Spinal cord (tissue), 10 donors: ENCODE measurements around the gene XPC. TPM values are rescaled to one million over a fixed set of nuclear protein-coding genes. Genes with fewer than 3 reads are reported as not detected.
"Not testable (repeated sequence)": the region's sequence is repeated elsewhere in the genome, so short reads cannot be mapped to it uniquely, and the experiment has no call there.

Experiments
- DNase-seq, 6 donors: peaks; one replicate each; pipeline versions ENCODE4 v3.0.0 to v3.0.0-alpha.2; 2013 to 2015; ENCODE audit warnings: low spot score in 6 of 6, low read depth in 4 of 6
- H3K27ac ChIP-seq: one replicate; pipeline ENCODE4 v1.5.1; 2013; ENCODE audit warnings: low read depth, low read length, control low read depth
- H3K27me3 ChIP-seq: one replicate; pipeline ENCODE4 v1.6.1; 2013; ENCODE audit warnings: low read length; ENCODE audit not compliant: control insufficient read depth, insufficient read depth
- H3K36me3 ChIP-seq: one replicate; pipeline ENCODE4 v1.6.1; 2013; ENCODE audit warnings: low read length; ENCODE audit not compliant: control insufficient read depth, insufficient read depth
- H3K4me1 ChIP-seq: one replicate; pipeline ENCODE4 v1.6.1; 2013; ENCODE audit warnings: low read length; ENCODE audit not compliant: control insufficient read depth, insufficient read depth
- H3K4me3 ChIP-seq: one replicate; pipeline ENCODE4 v1.5.1; 2013; ENCODE audit warnings: low read depth, low read length, control low read depth
- H3K9me3 ChIP-seq: one replicate; pipeline ENCODE4 v1.6.1; 2013; ENCODE audit warnings: low read length; ENCODE audit not compliant: control insufficient read depth, insufficient read depth
- WGBS: methylation state at CpG from one replicate; pipeline ENCODE4 v1.1.5; 2013; ENCODE audit warnings: missing lambda C conversion rate; ENCODE audit not compliant: insufficient coverage; 5-methylcytosine and 5-hydroxymethylcytosine counted together
- long read RNA-seq, 4 donors: transcript quantifications; one replicate each; lab custom pipeline, GENCODE V29; 2026
- polyA plus RNA-seq, 2 donors: library from polyadenylated mRNA; unstranded; fragments of 120-200 nt; gene quantifications; one replicate each; pipeline ENCODE4 v1.2.1, GENCODE V29; 2013; ENCODE audit not compliant: insufficient read length in 2 of 2
- total RNA-seq, 2 donors: library from RNA; depleted of rRNA in 1 of 2; stranded (reverse); fragments of 120-200 nt in 1 of 2; fragments of >200 nt in 1 of 2; gene quantifications; one replicate each; pipeline versions ENCODE4 v1.2.3 to v1.2.4, GENCODE V29; 2013 to 2014
- donor health status: healthy.

The XPC gene
- total RNA-seq (10 to 100 TPM; 14.7 to 32.6 TPM), polyA plus RNA-seq (10 to 100 TPM; 28.3 to 30.4 TPM)
- long read RNA-seq, donor 1, partial matches to known transcripts = 0 of 3 reads
- long read RNA-seq, donor 1, other reads (novel, unspliced or antisense) = 0 of 3 reads
- long read RNA-seq, donor 2, partial matches to known transcripts = 0 of 2 reads
- long read RNA-seq, donor 2, other reads (novel, unspliced or antisense) = 0 of 2 reads
- long read RNA-seq, donor 3, partial matches to known transcripts = 96 of 165 reads
- long read RNA-seq, donor 3, other reads (novel, unspliced or antisense) = 67 of 165 reads
- long read RNA-seq, donor 4, partial matches to known transcripts = 6 of 11 reads
- long read RNA-seq, donor 4, other reads (novel, unspliced or antisense) = 0 of 11 reads

GRCh38 chr3:14178247-14179113, at the start of gene XPC, which contains the start of gene LSM3:
TSS of gene XPC (minus strand) at chr3:14178601. CDS start at chr3:14178568, 33 bp downstream.
TSS of gene LSM3 (plus strand) at chr3:14178817. CDS start at chr3:14178861, 44 bp downstream.
- DNase-seq = peak; percentile 94 to 100 (median 98)
- H3K27ac ChIP-seq = peak within 1 kb of the TSS; percentile 93
- H3K36me3 ChIP-seq = no peaks in the 10 kb centered on the region
- peaks cover 5% of the 10 kb centered on the region for H3K4me1 ChIP-seq
- H3K27me3 ChIP-seq = no peaks in the 10 kb centered on the region
- H3K4me3 ChIP-seq = peak within 1 kb of the TSS; percentile 91
- H3K9me3 ChIP-seq = no peaks in the 10 kb centered on the region
- WGBS = under 1% methylated on average over 72 of the region's 78 CpGs

- Histone ChIP-seq H3K4me1 (no peaks in the 10 kb centered on the region), H3K27ac (no peak overlapping the region), H3K9me3 (no peaks in the 10 kb centered on the region), H3K36me3 (no peaks in the 10 kb centered on the region), H3K27me3 (no peaks in the 10 kb centered on the region), H3K4me3 (no peak overlapping the region)
- DNase-seq = no peak
- 67% methylated on average over 1 of the region's 1 CpG for WGBS
Measured at GRCh38 chr3:14227856-14228255, 49.5 kb upstream of the XPC start.

DNA sequence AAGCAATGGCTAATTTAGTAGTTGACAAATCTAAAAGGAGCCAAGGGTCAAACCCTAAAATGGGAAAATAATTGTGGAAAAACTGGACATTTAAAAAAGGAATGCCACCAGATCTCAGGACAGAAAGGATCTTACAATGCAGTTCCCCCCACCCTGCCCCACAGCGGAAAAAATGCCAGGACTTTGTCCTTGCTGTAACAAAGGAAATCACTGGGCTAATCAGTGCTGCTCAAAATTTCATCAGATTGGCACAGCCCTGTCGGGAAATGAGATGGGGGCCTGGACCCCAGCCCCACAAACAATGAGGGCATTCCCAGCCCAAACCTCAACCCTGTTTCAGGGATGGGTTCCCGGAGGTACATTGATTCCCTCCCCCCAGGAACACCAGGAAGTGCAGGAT, 48.0 kb upstream of the XPC start:
- H3K27ac ChIP-seq, H3K36me3 ChIP-seq, H3K4me3 ChIP-seq, H3K4me1 ChIP-seq, DNase-seq, H3K9me3 ChIP-seq, H3K27me3 ChIP-seq: not testable (repeated sequence)
- 83% methylated on average over 1 of the region's 3 CpGs for WGBS

DNA sequence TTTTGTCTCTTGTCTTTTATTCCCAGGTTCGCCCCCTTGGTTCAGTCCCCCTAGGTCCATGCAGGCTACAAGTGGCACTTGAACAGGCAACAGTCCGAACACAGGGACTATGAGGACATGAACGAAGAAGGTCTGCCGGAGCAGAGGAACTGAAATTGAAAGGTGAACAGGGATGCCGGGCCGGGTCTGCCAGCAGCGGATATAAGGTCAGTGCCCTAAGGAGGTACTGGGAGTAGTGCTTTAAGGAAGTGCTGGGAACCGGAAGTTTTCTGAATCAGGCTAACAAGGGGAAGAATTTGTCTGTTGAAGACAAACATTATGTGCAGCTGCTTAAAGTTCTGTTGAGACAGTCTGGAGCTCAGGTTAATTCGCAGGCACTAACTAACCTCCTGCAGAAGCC, 47.0 kb upstream of the XPC start:
- DNase-seq = no peak
- Histone ChIP-seq H3K27ac (no peak overlapping the region), H3K9me3 (peaks cover 2% of the 10 kb centered on the region), H3K27me3 (no peaks in the 10 kb centered on the region), H3K4me3 (no peak overlapping the region), H3K4me1 (no peaks in the 10 kb centered on the region), H3K36me3 (no peaks in the 10 kb centered on the region)
- WGBS = 79% methylated on average over 9 of the region's 9 CpGs

DNA sequence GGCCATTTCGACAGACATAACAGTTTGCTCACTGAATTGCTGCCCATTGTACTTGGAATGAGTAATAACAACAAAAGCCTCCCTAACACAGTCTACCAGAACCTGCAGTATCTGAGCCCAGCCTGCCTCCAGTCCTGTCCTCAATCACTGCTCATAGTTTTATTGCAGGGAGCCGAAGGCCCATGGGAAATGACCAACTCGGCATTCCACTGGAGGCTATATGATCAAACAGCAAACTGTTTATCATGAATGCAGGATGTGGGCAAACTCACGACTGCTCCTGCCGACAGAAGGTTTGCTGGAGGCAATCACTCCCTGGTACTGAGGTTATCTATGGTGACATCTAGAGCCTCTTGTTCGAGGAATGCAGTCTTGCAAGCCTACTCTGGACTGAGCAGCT, 46.5 kb upstream of the XPC start:
- WGBS = 74% methylated on average over 5 of the region's 6 CpGs
- H3K9me3 ChIP-seq = peaks cover 2% of the 10 kb centered on the region

GRCh38 chr3:14223595-14223994, 45.2 kb upstream of the XPC start:
- H3K27ac ChIP-seq = no peak overlapping the region
- H3K27me3 ChIP-seq = no peaks in the 10 kb centered on the region
- no peaks in the 10 kb centered on the region for H3K36me3 ChIP-seq
- no peaks in the 10 kb centered on the region for H3K4me1 ChIP-seq
- peaks cover 2% of the 10 kb centered on the region for H3K9me3 ChIP-seq
- no peak for DNase-seq
- WGBS = 60% methylated on average over 1 of the region's 1 CpG
- no peak overlapping the region for H3K4me3 ChIP-seq

More for the DNA sequence above, 46.5 kb upstream of the XPC start:
- no peak overlapping the region for H3K27ac ChIP-seq
- DNase-seq = no peak
- H3K27me3 ChIP-seq = no peaks in the 10 kb centered on the region
- no peak overlapping the region for H3K4me3 ChIP-seq
- H3K36me3 ChIP-seq = no peaks in the 10 kb centered on the region
- no peaks in the 10 kb centered on the region for H3K4me1 ChIP-seq

GRCh38 chr3:14222900-14223594, 44.6 kb upstream of the XPC start:
- Histone ChIP-seq H3K27me3 (no peaks in the 10 kb centered on the region), H3K4me3 (no peak overlapping the region), H3K36me3 (no peaks in the 10 kb centered on the region), H3K27ac (no peak overlapping the region), H3K4me1 (no peaks in the 10 kb centered on the region), H3K9me3 (peaks cover 2% of the 10 kb centered on the region)
- 82% methylated on average over 2 of the region's 3 CpGs for WGBS
- no peak for DNase-seq

- WGBS = no CpG with 5 or more reads among the region's 1 CpG
- DNase-seq = no peak
- H3K4me1 ChIP-seq = peaks cover 2% of the 10 kb centered on the region
Measured at GRCh38 chr3:14222457-14222856, 44.1 kb upstream of the XPC start.

DNA sequence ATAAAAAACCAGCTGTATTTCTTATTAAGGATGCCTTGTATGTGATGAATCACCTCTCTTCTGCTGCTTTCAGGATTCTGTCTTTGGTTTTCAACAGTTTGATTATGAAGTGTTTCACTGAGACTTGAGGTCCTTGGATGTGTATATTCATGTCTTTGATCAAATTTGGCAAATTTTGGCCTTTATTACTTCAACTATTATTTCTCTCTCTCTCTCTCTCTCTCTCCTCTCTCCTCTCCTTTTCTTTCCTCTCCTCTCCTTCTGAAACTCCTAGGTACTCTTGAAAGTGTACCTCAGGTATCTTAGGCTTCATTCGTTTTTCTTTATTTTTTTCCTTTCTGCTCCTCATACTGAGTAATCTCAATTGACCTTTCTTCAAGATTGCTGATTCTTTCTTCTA, 43.5 kb upstream of the XPC start:
- H3K9me3 ChIP-seq = peaks cover 2% of the 10 kb centered on the region
- no peaks in the 10 kb centered on the region for H3K36me3 ChIP-seq
- H3K4me3 ChIP-seq = no peak overlapping the region
- no peak overlapping the region for H3K27ac ChIP-seq
- H3K27me3 ChIP-seq = no peaks in the 10 kb centered on the region
- H3K4me1 ChIP-seq = peaks cover 8% of the 10 kb centered on the region
- DNase-seq = no peak
- no CpG with 5 or more reads among the region's 1 CpG for WGBS

More at GRCh38 chr3:14222457-14222856, 44.1 kb upstream of the XPC start:
- Histone ChIP-seq H3K4me3 (no peak overlapping the region), H3K27me3 (no peaks in the 10 kb centered on the region), H3K27ac (no peak overlapping the region), H3K36me3 (no peaks in the 10 kb centered on the region), H3K9me3 (peaks cover 2% of the 10 kb centered on the region)
